Measurements from ENCODE around the gene LRRC49.
"Not testable (repeated sequence)": the region's sequence is repeated elsewhere in the genome, so short reads cannot be mapped to it uniquely, and the experiment has no call there.

LRRC49 gene

GRCh38 chr15:70920981-70921696 is 28.5 kb downstream of the LRRC49 start:
- DNase-seq (ENCODE audit: low read depth in 2 of 2, low spot score in 1 of 2): no peak

GRCh38 chr15:70922119-70922518 is 29.5 kb downstream of the LRRC49 start:
- DNase-seq (ENCODE audit: low read depth in 2 of 2, low spot score in 1 of 2): no peak

GRCh38 chr15:70923311-70924080 is 30.9 kb downstream of the LRRC49 start:
- DNase-seq (ENCODE audit: low read depth in 2 of 2, low spot score in 1 of 2): no peak

- not testable (repeated sequence) for DNase-seq (ENCODE audit: low read depth in 2 of 2, low spot score in 1 of 2)
These were observed 34.3 kb downstream of the LRRC49 start for GRCh38 chr15:70926914-70927313.

- DNase-seq (ENCODE audit: low read depth in 2 of 2, low spot score in 1 of 2): no peak
These were observed 39.2 kb downstream of the LRRC49 start for GRCh38 chr15:70931821-70932220.

- no peak for DNase-seq (ENCODE audit: low read depth in 2 of 2, low spot score in 1 of 2)
These were observed 39.8 kb downstream of the LRRC49 start for GRCh38 chr15:70932397-70932796.

GRCh38 chr15:70933411-70933810 is 40.8 kb downstream of the LRRC49 start:
- no peak for DNase-seq (ENCODE audit: low read depth in 2 of 2, low spot score in 1 of 2)

- DNase-seq (ENCODE audit: low read depth in 2 of 2, low spot score in 1 of 2): no peak
These were observed 43.0 kb downstream of the LRRC49 start for GRCh38 chr15:70935631-70936030.

GRCh38 chr15:70936326-70936725 is 43.7 kb downstream of the LRRC49 start:
- DNase-seq (ENCODE audit: low read depth in 2 of 2, low spot score in 1 of 2): no peak

GRCh38 chr15:70943285-70943684 is 50.7 kb downstream of the LRRC49 start:
- not testable (repeated sequence) for DNase-seq (ENCODE audit: low read depth in 2 of 2, low spot score in 1 of 2)

- no peak for DNase-seq (ENCODE audit: low read depth in 2 of 2, low spot score in 1 of 2)
These were observed 55.0 kb downstream of the LRRC49 start for GRCh38 chr15:70947351-70948335.

- DNase-seq (ENCODE audit: low read depth in 2 of 2, low spot score in 1 of 2): no peak
These were observed 58.3 kb downstream of the LRRC49 start for GRCh38 chr15:70950953-70951352.

- DNase-seq (ENCODE audit: low read depth in 2 of 2, low spot score in 1 of 2): no peak
These were observed 61.5 kb downstream of the LRRC49 start for GRCh38 chr15:70954171-70954570.

- no peak for DNase-seq (ENCODE audit: low read depth in 2 of 2, low spot score in 1 of 2)
These were observed 62.1 kb downstream of the LRRC49 start for GRCh38 chr15:70954733-70955132.

GRCh38 chr15:70955151-70955550 is 62.5 kb downstream of the LRRC49 start:
- DNase-seq (ENCODE audit: low read depth in 2 of 2, low spot score in 1 of 2): no peak

GRCh38 chr15:70956201-70956995 is 63.8 kb downstream of the LRRC49 start:
- no peak for DNase-seq (ENCODE audit: low read depth in 2 of 2, low spot score in 1 of 2)

- DNase-seq (ENCODE audit: low read depth in 2 of 2, low spot score in 1 of 2): no peak
These were observed 69.5 kb downstream of the LRRC49 start for GRCh38 chr15:70962084-70962483.

- DNase-seq (ENCODE audit: low read depth in 2 of 2, low spot score in 1 of 2): no peak
These were observed 70.6 kb downstream of the LRRC49 start for GRCh38 chr15:70963199-70963598.

- no peak for DNase-seq (ENCODE audit: low read depth in 2 of 2, low spot score in 1 of 2)
These were observed 71.4 kb downstream of the LRRC49 start for GRCh38 chr15:70964058-70964457.

GRCh38 chr15:70964686-70965085 is 72.1 kb downstream of the LRRC49 start:
- no peak for DNase-seq (ENCODE audit: low read depth in 2 of 2, low spot score in 1 of 2)

- DNase-seq (ENCODE audit: low read depth in 2 of 2, low spot score in 1 of 2): no peak
These were observed 75.0 kb downstream of the LRRC49 start for GRCh38 chr15:70967646-70968045.

Data from stimulated activated CD8-positive, alpha-beta memory T cell treated with anti-CD3 and anti-CD28 coated beads, Interleukin-4, amount 100 ng/mL, for 4 hours (primary cell).